Activated CD8-positive, alpha-beta memory T cell treated with anti-CD3 and anti-CD28 coated beads for 24 hours (primary cell): ENCODE measurements around the gene ADI1.
A peak's percentile ranks its signal among the peaks of the same experiment; 100 is the strongest.
"Not testable (repeated sequence)": the region's sequence is repeated elsewhere in the genome, so short reads cannot be mapped to it uniquely, and the experiment has no call there.

ENCODE experiments used
- DNase-seq: peaks from one replicate; pipeline ENCODE4 v3.0.0-alpha.2; 2020

The ADI1 gene

DNA sequence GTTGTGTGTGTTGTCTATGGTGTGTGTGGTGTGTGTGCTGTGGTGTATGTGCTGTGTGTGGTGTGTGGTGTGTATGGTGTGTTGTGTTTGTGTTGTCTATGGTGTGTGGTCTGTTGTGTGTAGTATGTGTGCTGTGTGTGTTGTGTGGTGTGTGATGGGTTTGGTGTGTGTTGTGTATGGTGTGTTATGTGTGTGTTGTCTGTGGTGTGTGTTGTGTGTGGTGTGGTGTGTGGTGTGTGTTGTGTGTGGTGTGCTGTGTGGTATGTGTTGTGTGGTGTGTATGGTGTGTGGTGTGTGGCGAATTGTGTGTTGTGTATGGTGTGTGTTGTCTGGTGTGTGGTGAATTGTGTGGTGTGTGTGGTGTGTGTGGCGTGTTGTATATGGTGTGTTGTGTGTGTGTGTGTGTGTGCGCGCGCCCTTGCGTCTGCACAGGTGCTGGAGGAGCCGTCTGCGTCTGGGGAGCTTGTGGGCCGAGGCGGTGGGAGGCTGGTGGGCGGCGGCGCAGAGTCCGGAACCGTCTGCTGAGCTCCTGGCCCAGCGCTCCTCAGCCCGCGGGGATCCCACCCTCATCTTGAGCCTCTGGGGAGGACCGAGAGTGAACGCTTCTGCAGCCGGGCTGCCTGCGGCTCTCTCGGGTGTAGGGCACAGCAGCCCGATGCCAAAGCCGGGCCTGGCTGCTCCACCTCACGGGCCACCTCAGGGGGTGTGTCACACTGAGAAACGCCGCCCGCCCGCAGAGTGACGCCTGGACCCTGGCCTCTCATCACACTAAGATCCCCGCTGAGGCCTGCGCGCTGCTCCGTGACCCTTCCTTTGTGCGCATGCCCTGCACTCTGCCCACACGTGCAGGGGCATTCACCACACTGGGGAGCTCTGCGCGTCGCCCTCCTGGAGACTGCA is 8.8 kb upstream of the ADI1 start:
- DNase-seq: peak; percentile 37

DNA sequence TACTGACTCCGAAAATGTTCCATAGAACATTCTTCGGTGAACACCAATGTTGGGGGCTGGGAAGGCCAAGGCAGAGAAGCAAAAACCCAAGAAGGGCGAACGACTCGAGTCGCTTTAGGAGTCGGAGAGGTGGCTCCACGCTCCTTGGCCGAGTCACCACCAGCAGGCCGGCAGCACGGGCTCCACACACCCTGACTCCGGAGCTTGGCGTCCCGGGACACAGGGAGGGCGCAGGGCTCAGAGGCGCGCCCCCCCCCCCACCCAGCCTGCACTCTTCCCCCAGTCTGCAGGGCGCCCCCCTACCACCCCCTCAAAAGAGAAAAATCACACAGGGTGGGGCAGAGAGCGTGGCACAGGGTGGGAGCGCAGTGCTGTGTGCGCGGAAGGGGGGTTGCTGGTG is 7.5 kb upstream of the ADI1 start:
- peak; percentile 21 for DNase-seq

DNA sequence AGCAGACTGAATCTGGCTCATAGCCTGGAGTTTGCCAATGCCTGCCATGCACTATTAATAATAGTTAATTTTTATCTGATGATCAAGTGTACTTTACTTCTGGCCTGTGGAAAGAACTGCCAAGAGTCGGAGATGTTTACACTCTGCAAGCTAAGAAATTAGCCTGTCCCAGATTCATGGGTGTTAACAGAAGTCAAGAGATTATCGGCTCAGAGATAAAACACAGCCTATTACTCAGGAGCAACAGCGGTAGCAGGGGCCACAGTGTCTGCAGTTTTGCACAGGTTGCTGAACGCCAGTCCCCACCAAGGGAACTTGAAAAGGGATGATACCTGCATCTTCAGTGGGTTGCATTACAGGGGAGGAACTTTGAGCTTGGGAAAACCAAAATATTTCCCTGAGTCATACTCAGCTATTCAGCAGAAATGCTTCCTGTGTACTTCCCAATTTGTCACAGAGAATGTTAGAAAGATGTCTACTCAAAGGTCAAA is 4.3 kb upstream of the ADI1 start:
- no peak for DNase-seq

DNA sequence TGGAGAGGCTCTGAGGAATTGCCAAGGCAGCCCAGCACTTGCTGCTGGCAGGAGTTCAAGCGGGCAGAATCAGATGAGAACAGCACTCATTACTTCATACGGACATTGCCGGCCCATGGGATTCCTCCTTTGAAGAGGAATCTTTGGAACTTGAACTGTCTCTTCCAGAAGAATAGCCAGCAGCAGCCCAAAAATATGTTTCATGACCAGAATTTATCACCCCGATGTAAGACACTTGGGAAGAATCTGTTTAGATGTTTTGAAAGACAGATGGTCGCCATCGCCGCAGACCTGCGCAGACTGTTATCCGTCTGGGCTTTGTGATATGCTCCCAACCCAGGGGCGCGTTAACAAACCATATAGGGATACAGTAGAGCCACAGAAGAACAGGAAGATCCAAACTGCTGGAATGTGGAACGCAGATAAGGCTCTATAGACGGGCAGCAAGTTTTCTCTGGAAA is 3.7 kb upstream of the ADI1 start:
- no peak for DNase-seq

DNA sequence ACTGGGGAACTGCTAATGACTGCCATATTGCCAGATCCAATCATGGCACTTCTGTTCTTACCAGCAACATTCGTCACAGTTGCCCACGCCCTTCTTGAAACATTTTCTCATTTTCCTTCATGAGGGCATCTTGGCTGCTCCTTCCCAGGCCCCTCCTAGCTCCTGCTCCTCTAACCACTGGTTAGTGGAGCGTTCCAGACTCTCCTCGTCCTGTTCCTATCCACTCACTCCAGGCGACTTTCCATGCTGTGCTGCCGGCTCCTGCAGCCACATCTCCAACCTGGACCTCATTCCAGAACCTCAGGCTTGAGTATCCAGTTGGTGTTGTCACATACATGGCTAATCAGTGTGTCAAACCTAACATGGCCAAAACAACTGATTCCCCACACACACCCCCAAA is 1.3 kb upstream of the ADI1 start:
- peak; percentile 56 for DNase-seq

DNA sequence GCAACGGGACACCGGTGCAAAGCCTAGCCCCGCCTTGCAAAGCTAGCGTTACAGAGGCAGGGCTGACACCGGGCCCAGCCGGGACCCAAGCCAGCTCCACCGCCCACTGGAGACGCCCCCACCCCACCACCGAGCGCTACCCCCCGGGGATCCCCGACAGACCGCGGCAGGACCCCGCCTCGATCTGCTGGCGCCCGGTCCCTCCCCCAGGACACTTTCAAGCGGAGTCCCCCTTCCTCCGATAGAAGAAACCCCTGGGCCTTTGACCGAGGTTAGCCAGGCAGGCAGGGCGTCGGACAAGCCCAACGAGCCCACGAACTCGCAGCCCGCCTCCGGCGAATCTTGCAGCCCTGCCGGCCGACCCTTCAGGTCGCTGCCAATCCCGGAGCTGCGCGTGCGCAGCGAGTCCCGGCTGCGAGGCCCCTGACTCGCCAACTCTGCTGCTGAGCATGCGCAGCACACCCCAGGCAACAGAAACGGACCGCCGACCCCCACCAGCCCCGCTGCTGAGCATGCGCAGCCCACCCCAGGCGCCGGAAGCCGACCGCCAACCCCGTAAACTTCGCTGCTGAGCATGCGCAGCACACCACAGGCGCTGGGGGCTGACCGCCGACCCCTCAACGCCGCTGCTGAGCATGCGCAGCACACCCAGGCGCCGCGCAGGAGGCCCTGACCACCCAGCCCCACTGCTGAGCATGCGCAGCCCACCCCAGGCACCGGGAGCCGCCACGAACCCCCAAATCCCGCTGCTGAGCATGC is 656 bp downstream of the ADI1 start:
- DNase-seq: peak; percentile 98

DNA sequence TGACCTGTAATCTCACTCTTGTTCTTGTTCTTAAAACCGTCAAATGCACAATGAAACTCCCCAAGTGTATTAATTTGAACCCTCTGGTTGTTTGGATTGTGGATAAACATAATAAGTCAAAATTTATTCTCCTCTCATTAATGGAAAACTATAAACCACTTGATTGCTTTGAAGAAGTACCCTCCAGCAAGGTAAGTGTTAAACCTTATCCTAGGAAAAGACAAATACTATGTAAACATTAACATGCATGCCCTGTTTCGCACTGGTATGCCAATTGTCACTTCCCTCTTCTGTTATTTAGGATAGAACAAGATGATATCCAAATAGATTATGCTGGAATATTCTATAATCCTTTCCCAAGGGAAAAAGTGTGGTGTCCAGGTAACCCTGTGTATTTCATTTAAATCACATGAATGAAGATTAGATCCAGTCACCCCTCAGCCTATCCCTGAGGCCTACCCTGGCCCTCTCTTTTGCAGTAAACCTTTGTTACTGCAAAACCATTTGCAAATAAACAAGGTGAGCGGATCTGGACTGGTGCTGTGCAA is 1.3 kb downstream of the ADI1 start:
- DNase-seq: no peak

DNA sequence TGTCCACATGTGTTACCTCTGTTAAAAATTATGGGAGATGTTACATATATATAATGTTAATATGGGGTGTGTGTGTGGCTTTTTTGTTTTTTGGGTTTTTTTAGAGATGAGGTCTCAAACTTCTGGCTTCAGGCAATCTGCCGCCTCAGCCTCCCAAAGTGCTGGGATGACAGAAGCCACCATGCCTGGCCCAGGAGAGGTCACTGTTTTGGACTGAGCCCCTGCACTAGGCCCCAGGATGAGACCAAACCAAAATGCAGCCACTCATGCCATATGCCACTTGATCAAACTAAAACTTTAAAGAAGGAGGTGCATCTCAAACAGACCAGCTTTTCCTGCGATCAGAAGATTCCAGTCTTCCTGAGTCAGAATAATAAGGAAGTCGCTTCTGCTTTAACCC is 2.5 kb downstream of the ADI1 start:
- DNase-seq: peak; percentile 13

DNA sequence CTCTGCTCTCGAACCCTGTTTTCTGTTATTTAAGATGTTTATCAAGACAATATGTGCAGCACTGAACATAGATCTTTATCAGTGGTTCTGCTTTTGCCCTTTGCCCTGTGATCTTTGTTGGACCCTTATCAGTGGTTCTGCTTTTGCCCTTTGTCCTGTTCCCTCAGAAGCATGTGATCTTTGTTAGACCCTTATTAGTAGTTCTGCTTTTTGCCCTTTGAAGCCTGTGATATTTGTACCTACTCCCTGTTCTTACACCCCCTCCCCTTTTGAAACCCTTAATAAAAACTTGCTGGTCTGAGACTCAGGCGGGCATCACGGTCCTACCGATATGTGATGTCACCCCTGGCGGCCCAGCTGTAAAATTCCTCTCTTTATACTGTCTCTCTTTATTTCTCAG is 3.9 kb downstream of the ADI1 start:
- not testable (repeated sequence) for DNase-seq

DNA sequence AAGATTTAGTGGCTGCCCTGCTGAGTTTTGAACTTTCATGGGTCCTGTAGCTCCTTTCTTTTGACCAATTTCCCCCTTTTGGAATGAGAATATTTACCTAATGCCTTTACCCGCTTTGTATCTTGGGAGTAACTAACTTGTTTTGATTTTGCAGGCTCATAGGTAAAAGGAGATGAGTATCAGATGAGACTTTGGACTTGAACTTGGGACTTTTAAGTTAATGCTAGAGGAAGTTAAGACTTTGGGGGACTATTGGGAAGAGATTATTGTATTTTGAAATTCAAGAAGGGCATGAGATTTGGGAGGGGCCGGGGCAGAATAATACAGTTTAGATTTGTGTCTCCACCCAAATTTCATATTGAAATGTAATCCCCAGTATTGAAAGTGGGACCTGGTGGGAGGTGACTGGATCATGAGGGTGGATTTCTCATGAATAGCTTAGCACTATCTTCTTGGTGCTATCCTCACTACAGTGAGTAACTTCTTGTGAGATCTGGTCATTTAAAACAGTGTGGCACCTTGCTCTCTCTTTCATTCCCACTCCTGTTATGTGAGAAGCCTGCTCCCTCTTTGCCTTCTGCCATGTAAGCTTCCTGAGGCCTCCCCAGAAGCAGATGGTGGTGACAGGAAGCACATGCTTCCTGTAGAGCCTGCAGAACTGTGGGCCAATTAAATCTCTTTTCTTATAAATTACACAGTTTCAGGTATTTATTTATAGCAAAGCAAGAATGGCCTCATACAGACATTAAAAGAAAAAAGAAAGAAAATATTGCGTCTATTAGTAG is 6.1 kb downstream of the ADI1 start:
- DNase-seq: no peak

DNA sequence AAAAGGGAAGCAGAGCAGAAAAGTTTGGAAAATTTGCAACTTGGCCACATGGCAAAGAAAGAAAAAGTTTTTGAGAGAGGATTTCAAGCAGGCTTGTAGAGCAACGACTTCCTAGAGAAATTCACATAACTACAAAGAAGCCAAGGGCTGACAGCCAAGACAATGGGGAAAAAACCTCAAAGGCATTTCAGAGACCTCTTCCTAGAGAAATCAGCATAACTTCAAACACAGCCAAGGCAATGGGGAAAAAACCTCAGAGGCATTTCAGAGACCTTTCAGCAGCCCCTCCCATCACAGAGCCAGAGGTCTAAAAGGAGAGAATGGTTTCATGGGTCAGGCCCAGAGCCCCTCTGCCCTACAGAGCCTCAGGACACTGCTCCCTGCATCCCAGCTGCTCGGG is 7.2 kb downstream of the ADI1 start:
- no peak for DNase-seq

DNA sequence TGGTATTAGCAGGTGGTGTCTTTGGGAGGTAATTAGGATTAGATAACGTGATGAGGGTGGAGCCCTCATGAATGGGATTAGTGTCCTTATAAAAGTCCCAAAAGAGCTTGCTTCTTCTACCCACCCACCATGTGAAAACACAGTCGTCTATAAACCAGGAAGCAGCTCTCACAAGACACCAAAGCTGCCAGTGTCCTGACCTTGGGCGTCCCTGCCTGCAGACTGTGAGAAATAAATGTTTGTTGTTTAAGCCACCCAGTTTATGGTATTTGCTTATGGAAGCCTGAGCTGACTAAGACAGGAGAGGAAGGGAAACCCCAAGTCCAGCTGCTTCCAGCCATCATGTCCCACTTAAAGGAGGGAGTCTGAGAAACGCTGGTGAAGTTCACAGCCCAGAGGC is 13.6 kb downstream of the ADI1 start:
- DNase-seq: peak; percentile 33

DNA sequence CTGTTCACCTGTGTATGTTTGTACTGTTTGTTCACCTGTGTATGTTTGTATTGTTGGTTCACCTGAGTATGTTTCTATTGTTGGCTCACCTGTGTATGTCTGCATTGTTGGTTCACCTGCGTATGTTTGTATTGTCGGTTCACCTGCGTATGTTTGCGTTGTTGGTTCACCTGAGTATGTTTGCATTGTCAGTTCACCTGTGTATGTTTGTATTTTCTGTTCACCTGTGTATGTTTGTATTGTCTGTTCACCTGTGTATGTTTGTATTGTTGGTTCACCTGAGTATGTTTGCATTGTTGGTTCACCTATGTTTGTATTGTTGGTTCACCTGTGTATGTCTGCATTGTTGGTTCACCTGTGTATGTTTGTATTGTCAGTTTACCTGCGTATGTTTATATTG is 14.6 kb downstream of the ADI1 start:
- DNase-seq: no peak

DNA sequence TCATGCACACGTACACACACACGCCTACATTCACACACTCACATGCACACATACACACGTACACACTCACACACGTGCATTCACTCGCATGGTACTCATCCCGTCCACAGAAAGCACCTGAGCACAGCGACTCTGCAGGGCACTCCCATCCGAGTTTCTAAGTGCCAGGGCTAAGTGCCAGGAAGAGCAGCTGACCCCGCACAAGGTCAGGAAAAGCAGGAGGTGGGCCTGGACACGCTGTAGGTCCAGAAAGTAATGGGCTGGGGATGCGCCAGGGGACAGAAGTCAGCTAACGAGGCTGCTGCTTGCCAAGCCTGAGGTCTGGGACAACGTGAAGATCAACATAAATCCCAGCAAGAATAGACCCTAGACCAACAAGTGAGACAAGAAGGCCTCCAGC is 15.8 kb downstream of the ADI1 start:
- no peak for DNase-seq

DNA sequence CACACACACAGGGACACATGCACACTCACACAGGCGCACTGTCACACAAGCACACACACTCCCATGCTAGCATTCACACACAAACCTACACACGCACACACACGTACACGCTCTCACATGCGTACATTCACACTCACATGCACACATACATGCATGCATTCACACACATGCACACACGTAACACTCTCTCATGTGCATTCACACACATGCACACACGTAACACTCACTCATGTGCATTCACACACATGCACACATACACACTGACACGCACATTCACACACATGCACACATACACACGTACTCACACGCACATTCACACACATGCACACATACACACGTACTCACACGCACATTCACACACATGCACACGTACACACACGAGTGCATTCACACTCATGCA is 16.3 kb downstream of the ADI1 start:
- no peak for DNase-seq

DNA sequence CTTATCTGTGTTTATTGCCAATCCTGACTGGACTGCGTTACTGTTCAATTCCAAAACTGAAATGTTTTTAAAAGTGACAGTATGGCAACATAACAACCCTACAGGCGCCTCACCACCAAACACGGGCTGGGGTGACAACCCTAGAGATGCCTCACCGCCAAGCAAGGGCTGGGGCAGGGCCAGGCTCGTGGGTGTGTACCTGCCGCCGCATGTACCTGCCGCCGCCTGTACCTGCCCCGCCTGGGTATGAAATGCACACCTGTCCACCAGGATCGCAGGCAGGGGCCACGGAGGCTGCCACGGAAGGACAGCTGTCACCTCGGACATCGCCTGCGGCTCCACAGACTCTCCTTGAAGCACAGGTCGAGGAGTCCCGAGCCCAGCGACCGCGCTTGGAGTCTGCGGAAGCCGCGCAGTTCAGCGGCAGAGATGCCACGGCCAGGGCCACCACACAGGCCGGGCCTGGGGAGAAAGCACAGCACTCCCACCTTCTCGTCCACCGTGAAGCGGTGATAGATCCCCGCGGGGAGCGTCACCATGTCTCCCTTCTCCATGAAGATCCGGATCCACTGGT is 18.9 kb downstream of the ADI1 start:
- peak; percentile 43 for DNase-seq

DNA sequence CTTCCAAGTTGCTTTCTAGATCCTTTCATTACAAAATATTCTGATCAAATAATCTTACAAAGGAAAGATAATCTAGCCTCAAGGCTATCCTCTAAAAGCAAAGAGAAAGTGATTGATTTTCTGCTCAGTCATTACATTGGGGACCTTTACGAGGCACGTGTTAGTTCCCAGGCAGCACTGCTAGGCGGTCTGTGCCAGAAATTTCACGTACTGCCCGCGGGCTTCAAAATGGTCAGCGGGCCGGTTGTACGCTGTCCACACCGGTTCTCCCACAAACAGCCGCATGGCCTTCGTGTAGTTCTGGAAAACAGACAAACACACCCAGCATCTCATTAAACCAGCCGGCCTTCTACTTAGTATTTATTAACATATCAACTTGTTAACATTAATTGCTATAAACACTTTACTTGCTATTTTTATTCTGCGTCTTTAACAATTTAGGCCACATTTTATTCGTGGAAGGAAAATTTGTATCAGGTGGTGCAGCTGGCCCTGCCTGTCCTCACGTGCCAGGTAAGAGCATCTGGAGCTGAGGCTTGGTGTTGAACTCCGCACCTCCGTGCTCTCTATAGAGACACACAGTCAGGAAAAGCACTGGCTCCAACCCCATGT is 20.4 kb downstream of the ADI1 start:
- DNase-seq: peak; percentile 19

DNA sequence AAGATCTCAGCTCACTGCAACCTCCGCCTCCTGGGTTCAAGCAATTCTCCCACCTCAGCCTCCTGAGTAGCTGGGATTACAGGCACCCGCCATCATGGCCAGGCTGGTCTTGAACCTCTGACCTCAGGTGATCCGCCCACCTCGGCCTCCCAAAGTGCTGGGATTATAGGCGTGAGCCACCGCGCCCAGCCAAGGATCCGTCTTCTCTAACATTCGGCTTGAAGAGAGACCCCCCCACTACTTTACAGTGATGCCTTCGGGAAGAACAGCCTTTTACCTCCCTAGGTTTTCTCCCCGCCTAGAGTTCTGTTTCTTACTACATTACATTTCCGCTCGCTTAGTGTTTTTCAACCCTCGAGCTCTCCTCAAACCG is 22.6 kb downstream of the ADI1 start:
- peak; percentile 13 for DNase-seq

DNA sequence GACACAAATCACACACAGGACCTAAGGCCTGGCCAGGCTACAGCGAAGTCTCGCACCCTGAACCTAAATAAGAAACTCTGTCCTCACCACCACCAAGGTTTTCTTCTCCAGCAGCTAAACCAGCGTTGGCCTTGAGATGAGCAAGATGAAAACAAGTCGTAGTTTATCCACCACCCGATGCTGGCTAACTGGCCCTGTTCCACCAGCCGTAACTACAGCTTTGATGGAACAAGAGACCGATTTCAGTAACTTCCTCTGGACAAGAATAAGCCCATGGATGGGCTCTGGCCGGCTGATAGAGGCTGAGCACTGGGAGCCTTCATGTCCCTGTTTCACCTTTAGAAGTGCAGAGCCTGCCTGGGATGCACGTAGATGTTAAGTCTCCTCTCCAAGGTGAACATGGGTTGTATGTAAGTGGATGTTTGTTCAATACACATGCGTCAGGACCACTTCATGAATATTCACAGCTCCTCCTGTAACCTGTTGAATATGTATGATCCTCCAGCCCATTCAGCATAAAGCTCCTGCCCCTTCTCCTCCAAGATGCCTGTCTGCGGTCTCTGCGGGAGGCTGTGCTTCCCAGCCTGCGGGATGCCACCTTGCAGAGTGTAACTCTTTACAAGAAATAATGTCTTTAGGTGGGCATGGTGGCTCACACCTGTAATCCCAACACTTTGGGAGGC is 24.2 kb downstream of the ADI1 start:
- DNase-seq: peak; percentile 47

DNA sequence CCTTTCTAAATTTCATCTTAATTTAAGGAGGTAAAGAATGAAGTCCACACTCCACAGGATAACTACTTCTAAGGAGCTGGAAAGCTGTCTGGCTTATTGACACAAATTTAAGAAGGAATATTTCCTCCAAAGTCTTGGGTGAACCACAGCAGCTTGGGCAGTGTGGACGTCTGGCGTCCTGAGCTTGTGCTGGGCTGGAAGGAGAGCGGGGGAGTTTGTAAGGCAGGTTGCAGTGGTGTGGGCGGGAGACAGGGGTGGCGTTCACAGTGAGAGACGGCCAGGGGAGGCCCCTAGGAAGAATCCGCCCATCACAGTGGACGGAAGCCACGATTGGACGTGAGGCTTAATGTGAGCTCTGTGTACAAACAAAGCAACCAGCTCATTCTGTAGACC is 25.7 kb downstream of the ADI1 start:
- peak; percentile 50 for DNase-seq

DNA sequence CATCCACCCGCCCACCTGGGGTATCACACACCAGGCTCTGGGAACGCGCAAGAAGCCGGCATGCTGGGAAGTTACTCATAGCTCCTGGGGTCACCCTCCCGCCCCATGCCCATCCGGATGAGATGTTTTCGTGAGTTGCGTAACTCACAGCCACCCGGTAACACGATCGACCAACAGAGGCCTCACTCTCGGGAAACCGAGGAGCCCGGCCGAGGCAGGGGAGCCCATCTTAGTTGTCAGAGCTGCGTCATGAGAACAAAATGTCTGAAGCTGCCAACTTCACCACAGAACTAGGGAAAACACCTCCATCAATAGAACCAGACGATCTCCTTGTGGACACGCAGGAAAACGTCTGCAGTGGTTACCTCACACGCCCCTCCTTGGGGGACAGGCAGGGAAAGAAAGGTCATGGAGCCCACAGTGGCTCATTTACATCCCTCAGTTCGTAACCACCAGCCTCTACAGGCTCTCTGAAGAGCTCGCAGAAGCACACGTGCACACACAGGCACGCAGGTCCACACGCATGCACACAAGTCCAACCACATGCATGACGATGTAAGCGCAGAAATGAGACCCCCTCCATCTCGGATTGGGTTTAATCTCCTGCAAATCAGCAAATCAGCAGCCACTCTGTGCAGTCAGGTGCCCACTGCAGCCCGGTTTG is 26.2 kb downstream of the ADI1 start:
- DNase-seq: peak; percentile 47
